GM12874 (cell line): ENCODE data around the gene SH3PXD2A.

ENCODE experiments used
- TF ChIP-seq, protein P1 (sequence below): IDR thresholded peaks from 2 replicates; pipeline ENCODE4 v1.5.1; 2011; ENCODE audit warnings: low read depth, mild to moderate bottlenecking, control low read depth, low read length, moderate library complexity; ENCODE audit not compliant: insufficient read depth

Gene SH3PXD2A

GRCh38 chr10:103733045-103733419 is 122.3 kb downstream of the SH3PXD2A start:
- TF ChIP-seq, protein P1, sequence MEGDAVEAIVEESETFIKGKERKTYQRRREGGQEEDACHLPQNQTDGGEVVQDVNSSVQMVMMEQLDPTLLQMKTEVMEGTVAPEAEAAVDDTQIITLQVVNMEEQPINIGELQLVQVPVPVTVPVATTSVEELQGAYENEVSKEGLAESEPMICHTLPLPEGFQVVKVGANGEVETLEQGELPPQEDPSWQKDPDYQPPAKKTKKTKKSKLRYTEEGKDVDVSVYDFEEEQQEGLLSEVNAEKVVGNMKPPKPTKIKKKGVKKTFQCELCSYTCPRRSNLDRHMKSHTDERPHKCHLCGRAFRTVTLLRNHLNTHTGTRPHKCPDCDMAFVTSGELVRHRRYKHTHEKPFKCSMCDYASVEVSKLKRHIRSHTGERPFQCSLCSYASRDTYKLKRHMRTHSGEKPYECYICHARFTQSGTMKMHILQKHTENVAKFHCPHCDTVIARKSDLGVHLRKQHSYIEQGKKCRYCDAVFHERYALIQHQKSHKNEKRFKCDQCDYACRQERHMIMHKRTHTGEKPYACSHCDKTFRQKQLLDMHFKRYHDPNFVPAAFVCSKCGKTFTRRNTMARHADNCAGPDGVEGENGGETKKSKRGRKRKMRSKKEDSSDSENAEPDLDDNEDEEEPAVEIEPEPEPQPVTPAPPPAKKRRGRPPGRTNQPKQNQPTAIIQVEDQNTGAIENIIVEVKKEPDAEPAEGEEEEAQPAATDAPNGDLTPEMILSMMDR, result no peak

DNA sequence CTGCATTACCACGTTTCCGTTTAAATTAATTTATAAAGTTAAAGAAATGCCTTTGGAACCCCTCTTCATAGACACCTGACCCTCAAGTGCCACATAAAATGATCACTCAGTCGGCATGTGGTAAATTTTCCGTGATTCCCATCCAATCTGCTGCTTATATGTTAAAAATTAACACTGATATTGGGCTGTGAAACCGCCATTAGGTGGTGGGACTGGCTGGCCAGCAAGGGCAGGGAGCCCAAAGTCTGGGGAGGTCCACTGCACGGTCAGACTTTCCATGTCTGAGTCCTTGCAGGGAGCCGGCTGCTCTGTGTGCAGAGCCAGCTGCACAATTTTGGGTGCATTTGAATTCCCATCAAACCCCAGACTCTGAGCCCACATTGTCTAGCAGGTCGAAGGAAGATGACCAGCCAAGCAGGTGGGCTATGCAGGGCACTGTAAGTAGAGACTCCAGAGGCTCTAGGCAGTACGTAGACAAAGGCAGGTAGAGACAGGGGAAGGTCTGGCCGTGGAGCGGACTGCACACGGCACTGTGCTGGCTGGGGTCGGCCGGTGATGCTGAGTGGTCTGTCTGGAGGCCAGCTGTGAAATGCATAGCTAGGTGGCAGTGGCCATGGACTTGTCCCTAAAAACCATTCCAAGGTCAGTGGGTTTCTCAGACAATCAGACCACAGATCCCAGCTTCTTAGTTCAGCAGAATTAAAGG is 122.9 kb downstream of the SH3PXD2A start:
- TF ChIP-seq, protein P1, result no peak

DNA sequence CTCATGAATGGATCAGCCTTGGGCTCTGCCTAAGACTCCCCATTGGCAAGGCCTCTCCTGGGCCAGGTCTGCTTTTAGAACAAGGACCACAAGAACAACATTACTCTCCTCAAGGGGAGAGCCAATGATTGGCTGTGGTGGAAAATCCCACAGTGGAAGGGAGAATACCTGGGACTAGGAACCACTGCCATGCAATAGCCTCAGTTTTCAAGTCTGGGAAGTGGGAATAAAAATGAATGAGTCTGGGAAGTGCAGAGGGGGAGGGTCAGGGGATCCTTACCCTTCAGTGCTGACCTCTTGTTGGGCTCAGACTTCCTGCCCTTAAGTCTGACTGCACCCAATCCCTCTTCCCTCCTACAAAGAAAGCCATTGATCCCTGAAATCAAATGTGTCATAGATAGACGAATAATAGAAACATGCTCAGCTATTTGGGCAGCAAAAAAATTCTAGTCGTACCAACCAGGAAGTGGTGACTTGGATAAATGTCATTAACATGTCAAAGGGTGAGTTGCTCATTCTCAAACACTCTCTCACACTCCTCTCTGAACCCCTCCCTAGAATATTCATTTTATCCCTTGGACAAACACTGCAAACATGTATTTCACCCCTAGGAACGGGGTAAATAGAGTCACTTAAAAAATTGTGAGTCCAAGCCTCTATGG is 123.6 kb downstream of the SH3PXD2A start:
- TF ChIP-seq, protein P1, result no peak

DNA sequence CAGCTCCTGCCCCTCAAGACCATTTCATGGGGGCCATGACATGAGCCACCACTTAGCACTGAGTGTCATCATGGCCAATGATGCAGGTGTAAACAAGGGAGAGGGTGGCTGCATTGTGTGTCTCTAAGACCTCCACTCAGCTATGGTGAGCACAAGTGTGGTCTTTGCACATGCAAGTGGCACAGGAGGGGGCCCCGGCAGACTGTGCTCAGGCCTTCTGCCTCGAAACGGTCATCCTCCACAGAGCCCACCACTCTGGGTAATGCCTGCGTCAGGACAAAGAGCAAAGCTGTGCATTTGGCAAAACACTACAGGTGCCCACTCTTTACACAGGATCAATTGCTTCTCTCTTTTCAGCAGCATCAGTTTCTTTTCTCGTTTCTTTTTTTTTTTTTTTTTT is 125.5 kb downstream of the SH3PXD2A start:
- TF ChIP-seq, protein P1, result no peak

DNA sequence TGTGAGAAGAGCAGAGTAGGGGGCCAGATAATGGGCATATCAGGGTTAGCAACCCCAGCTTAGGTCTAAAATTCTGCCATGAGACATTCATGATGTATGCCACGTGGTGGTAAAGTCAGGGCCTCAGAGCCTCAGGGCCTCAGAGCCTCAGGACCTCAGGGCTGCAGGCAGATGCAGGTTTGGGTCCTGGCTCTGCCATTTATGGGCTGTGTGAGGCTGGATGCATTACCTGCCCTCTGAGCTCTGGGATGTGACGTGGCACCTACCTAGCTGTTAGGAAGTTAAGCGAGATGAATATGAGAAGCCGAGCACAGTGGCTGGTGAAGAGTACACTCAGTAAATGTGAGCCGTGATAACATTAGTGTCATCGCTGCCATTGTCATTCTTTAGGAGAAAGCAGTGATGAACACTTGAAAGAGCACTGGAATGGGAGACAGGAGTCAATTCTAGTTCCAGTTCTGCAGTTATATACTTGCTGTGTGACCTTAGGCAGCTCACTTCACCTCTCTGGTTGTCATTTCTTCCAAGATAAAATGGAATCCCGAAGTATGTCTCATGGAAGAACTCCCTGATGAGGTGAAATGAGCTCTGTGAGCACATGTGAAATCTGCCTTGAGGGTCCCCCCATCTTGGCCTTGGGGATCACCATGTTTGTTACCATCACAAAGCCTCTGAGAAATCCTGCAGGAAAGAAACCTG is 127.2 kb downstream of the SH3PXD2A start:
- TF ChIP-seq, protein P1, result no peak

DNA sequence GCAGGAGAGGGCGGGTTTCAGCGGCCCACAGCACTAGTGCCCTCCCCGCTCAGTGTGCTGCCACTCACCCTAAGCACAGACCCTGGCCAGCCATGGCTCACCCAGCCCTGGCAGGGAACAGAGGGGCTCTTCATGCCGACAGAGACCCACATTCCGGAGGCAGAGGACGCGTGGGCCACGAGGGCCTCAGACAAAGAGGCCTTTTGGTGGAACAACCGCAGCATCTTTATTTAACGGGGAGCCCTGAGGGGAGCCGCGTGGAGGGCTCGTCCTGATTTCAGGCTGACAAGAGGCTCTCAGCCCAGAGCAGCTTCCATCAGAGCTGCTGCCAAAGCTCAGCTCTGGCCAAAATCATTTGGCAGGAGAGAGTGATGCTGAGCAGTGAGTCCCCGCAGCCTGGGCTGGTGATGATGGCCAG is 127.8 kb downstream of the SH3PXD2A start:
- TF ChIP-seq, protein P1, result no peak

- TF ChIP-seq, protein P1, result no peak
Observed at GRCh38 chr10:103726637-103727036, 128.7 kb downstream of the SH3PXD2A start.
